ACHN (cell line): ENCODE results near the gene TIMM13.
A peak's percentile ranks its signal among the peaks of the same experiment; 100 is the strongest.
"Not testable (repeated sequence)": the region's sequence is repeated elsewhere in the genome, so short reads cannot be mapped to it uniquely, and the experiment has no call there.

Source experiments
- DNase-seq: peaks from one replicate; pipeline ENCODE4 v3.0.0-alpha.2; 2015
- in situ Hi-C: cut with HindIII; loops from 2 replicates; pipeline ENCODE4 v1.10.0; 2017; ENCODE audit warnings: low sequenced_read_pairs, low pct_ligation_motif_present, low pct_unique_long_range_greater_than_20kb

TIMM13 gene

GRCh38 chr19:2427429-2428320 is at the start of gene TIMM13:
TSS of gene TIMM13 (minus strand) at chr19:2427586. CDS start at chr19:2427533, 53 bp downstream.
- in situ Hi-C loops: no loop called here
- peak; percentile 94 for DNase-seq

GRCh38 chr19:2476451-2477140 is 49.2 kb upstream of the TIMM13 start:
- in situ Hi-C loops: no loop called here

GRCh38 chr19:2475702-2476450 is 48.5 kb upstream of the TIMM13 start, which contains the start of gene GADD45B:
TSS of gene GADD45B (plus strand) at chr19:2476127. CDS start at chr19:2476359, 232 bp downstream.
- in situ Hi-C loops: no loop called here
- peak; percentile 95 for DNase-seq

More at GRCh38 chr19:2476451-2477140, 49.2 kb upstream of the TIMM13 start:
- peak; percentile 44 for DNase-seq

GRCh38 chr19:2475018-2475701 is 47.8 kb upstream of the TIMM13 start:
- DNase-seq: peak; percentile 63
- in situ Hi-C loops: no loop called here

- DNase-seq: peak; percentile 87
- in situ Hi-C loops: no loop called here
Observed at GRCh38 chr19:2474232-2475017, 47.0 kb upstream of the TIMM13 start.

- in situ Hi-C loops, DNase-seq: not testable (repeated sequence)
Observed at GRCh38 chr19:2469915-2470200, 42.5 kb upstream of the TIMM13 start.

- peak; percentile 35 for DNase-seq
Observed at GRCh38 chr19:2469102-2469914, 41.9 kb upstream of the TIMM13 start.

GRCh38 chr19:2468596-2468995 is 41.2 kb upstream of the TIMM13 start:
- in situ Hi-C loops: no loop called here
- DNase-seq: no peak

More at GRCh38 chr19:2469102-2469914, 41.9 kb upstream of the TIMM13 start:
- in situ Hi-C loops: no loop called here

GRCh38 chr19:2464389-2464788 is 37.0 kb upstream of the TIMM13 start:
- in situ Hi-C loops: no loop called here
- DNase-seq: no peak

GRCh38 chr19:2463694-2464093 is 36.3 kb upstream of the TIMM13 start:
- in situ Hi-C loops, DNase-seq: not testable (repeated sequence)

- in situ Hi-C loops: no loop called here
- DNase-seq: peak; percentile 96
Observed at GRCh38 chr19:2462635-2463421, 35.4 kb upstream of the TIMM13 start.

GRCh38 chr19:2461751-2462634 is 34.6 kb upstream of the TIMM13 start:
- in situ Hi-C loops: no loop called here
- peak; percentile 75 for DNase-seq

- in situ Hi-C loops: no loop called here
Observed at GRCh38 chr19:2460245-2460644, 32.9 kb upstream of the TIMM13 start.

GRCh38 chr19:2458776-2459175 is 31.4 kb upstream of the TIMM13 start:
- DNase-seq, in situ Hi-C loops: not testable (repeated sequence)

More at GRCh38 chr19:2460245-2460644, 32.9 kb upstream of the TIMM13 start:
- DNase-seq: no peak

GRCh38 chr19:2458054-2458453 is 30.7 kb upstream of the TIMM13 start:
- no peak for DNase-seq
- in situ Hi-C loops: no loop called here
